HCEC 1CT (cell line): Measurements from ENCODE around the gene PLXNC1.
"Not testable (repeated sequence)": the region's sequence is repeated elsewhere in the genome, so short reads cannot be mapped to it uniquely, and the experiment has no call there.

Experiments used
- DNase-seq: peaks from one replicate; pipeline ENCODE4 v3.0.0-alpha.2; 2017

The PLXNC1 gene

GRCh38 chr12:94305130-94305957, 157.0 kb downstream of the PLXNC1 start:
- DNase-seq = no peak

GRCh38 chr12:94308612-94309011, 160.2 kb downstream of the PLXNC1 start:
- no peak for DNase-seq

GRCh38 chr12:94309373-94309772, 161.0 kb downstream of the PLXNC1 start:
- DNase-seq = no peak

GRCh38 chr12:94312378-94312777, 164.0 kb downstream of the PLXNC1 start:
- no peak for DNase-seq

- DNase-seq = not testable (repeated sequence)
These were observed 168.2 kb downstream of the PLXNC1 start for GRCh38 chr12:94316600-94316999.

- no peak for DNase-seq
These were observed 169.8 kb downstream of the PLXNC1 start for GRCh38 chr12:94318181-94318580.

GRCh38 chr12:94320109-94320508, 171.7 kb downstream of the PLXNC1 start:
- no peak for DNase-seq

GRCh38 chr12:94322346-94322745, 174.0 kb downstream of the PLXNC1 start:
- no peak for DNase-seq

- DNase-seq = no peak
These were observed 177.9 kb downstream of the PLXNC1 start for GRCh38 chr12:94326234-94326633.

GRCh38 chr12:94326727-94327126, 178.3 kb downstream of the PLXNC1 start:
- DNase-seq = peak; percentile 70

- DNase-seq = peak; percentile 14
These were observed 179.4 kb downstream of the PLXNC1 start for GRCh38 chr12:94327809-94328208.

- peak; percentile 7 for DNase-seq
These were observed 181.0 kb downstream of the PLXNC1 start for GRCh38 chr12:94329366-94329765.

GRCh38 chr12:94333396-94333795, 185.0 kb downstream of the PLXNC1 start:
- no peak for DNase-seq

- peak; percentile 47 for DNase-seq
These were observed 188.0 kb downstream of the PLXNC1 start for GRCh38 chr12:94336211-94336925.

- DNase-seq = no peak
These were observed 189.8 kb downstream of the PLXNC1 start for GRCh38 chr12:94338006-94338794.

- DNase-seq = no peak
These were observed 192.2 kb downstream of the PLXNC1 start for GRCh38 chr12:94340573-94340972.

- DNase-seq = no peak
These were observed 204.8 kb downstream of the PLXNC1 start for GRCh38 chr12:94353130-94353529.
